ENCODE measurements around the gene CCDC9B. TPM values are rescaled to one million over a fixed set of nuclear protein-coding genes. Genes with fewer than 3 reads are reported as not detected.

Gene CCDC9B
- total and polyA plus RNA-seq, 5 donors, result 71.9 to 144 (median 130) TPM

- Histone ChIP-seq H3K4me1 (ENCODE audit: control insufficient read depth, insufficient read depth, low read length) (peaks cover 12% of the 10 kb centered on the region), H3K9me3 (ENCODE audit: control insufficient read depth, low read length) (no peaks in the 10 kb centered on the region), H3K4me3 (ENCODE audit: low read length) (no peak overlapping the region), H3K27me3 (ENCODE audit: control insufficient read depth, insufficient read depth) (no peaks in the 10 kb centered on the region), H3K27ac (ENCODE audit: low read length) (peak overlapping the region; percentile 38)
- intact Hi-C loops (cut with DNase I), result loop anchor here in 1 of 4 donors (5.0 kb wide), 1 partner anchor 79 kb away; no protein-coding TSS in a partner anchor
- ATAC-seq (peak in 1 of 2 donors; percentile 54), DNase-seq (peak; percentile 62 to 68 (median 66))
- WGBS, result 56% methylated on average over 10 of the region's 10 CpGs
Observed at GRCh38 chr15:40343512-40343911, 2.8 kb upstream of the CCDC9B start.

- peak overlapping the region; percentile 38 for H3K27ac ChIP-seq (ENCODE audit: low read length)
Observed at GRCh38 chr15:40342416-40343320, 1.9 kb upstream of the CCDC9B start.

GRCh38 chr15:40340038-40340739, 550 bp downstream of the CCDC9B start:
- H3K9me3 ChIP-seq (ENCODE audit: control insufficient read depth, low read length), result no peaks in the 10 kb centered on the region
- peak; percentile 85 to 95 (median 95) for DNase-seq
- peak overlapping the region; percentile 92 for H3K27ac ChIP-seq (ENCODE audit: low read length)
- peak; percentile 59 to 65 for ATAC-seq
- H3K4me3 ChIP-seq (ENCODE audit: low read length), result peak overlapping the region; percentile 35
- 15% methylated on average over 14 of the region's 14 CpGs for WGBS
- H3K4me1 ChIP-seq (ENCODE audit: control insufficient read depth, insufficient read depth, low read length), result peaks cover 19% of the 10 kb centered on the region
- no peaks in the 10 kb centered on the region for H3K27me3 ChIP-seq (ENCODE audit: control insufficient read depth, insufficient read depth)
- intact Hi-C loops (cut with DNase I), result loop anchor here in 1 of 4 donors (5.0 kb wide), 1 partner anchor 82 kb away; no protein-coding TSS in a partner anchor

More at GRCh38 chr15:40342416-40343320, 1.9 kb upstream of the CCDC9B start:
- DNase-seq (no peak), ATAC-seq (no peak)
- WGBS, result 72% methylated on average over 7 of the region's 7 CpGs
- H3K27me3 ChIP-seq (ENCODE audit: control insufficient read depth, insufficient read depth), result no peaks in the 10 kb centered on the region
- intact Hi-C loops (cut with DNase I), result loop anchor here in 1 of 4 donors (5.0 kb wide), 1 partner anchor 80 kb away; no protein-coding TSS in a partner anchor
- no peaks in the 10 kb centered on the region for H3K9me3 ChIP-seq (ENCODE audit: control insufficient read depth, low read length)
- peaks cover 16% of the 10 kb centered on the region for H3K4me1 ChIP-seq (ENCODE audit: control insufficient read depth, insufficient read depth, low read length)
- no peak overlapping the region for H3K4me3 ChIP-seq (ENCODE audit: low read length)

- intact Hi-C loops (cut with DNase I), result no loop called here
- ATAC-seq (no peak), DNase-seq (peak in 2 of 3 donors; percentile 60 to 75)
- Histone ChIP-seq H3K4me1 (ENCODE audit: control insufficient read depth, insufficient read depth, low read length) (peaks cover 22% of the 10 kb centered on the region), H3K27me3 (ENCODE audit: control insufficient read depth, insufficient read depth) (no peaks in the 10 kb centered on the region), H3K4me3 (ENCODE audit: low read length) (peak overlapping the region; percentile 35), H3K27ac (ENCODE audit: low read length) (peak overlapping the region; percentile 92), H3K9me3 (ENCODE audit: control insufficient read depth, low read length) (no peaks in the 10 kb centered on the region)
- WGBS, result 61% methylated on average over 7 of the region's 7 CpGs
Observed at GRCh38 chr15:40339621-40339945, 1.2 kb downstream of the CCDC9B start.

GRCh38 chr15:40338921-40339620, 1.7 kb downstream of the CCDC9B start:
- intact Hi-C loops (cut with DNase I), result no loop called here
- Histone ChIP-seq H3K4me1 (ENCODE audit: control insufficient read depth, insufficient read depth, low read length) (peaks cover 24% of the 10 kb centered on the region), H3K4me3 (ENCODE audit: low read length) (peak overlapping the region; percentile 35), H3K9me3 (ENCODE audit: control insufficient read depth, low read length) (no peaks in the 10 kb centered on the region), H3K27ac (ENCODE audit: low read length) (peak overlapping the region; percentile 92), H3K27me3 (ENCODE audit: control insufficient read depth, insufficient read depth) (no peaks in the 10 kb centered on the region)
- DNase-seq (peak; percentile 47 to 72 (median 64)), ATAC-seq (peak; percentile 1 to 11)
- WGBS, result 59% methylated on average over 11 of the region's 11 CpGs

GRCh38 chr15:40338041-40338657, 2.6 kb downstream of the CCDC9B start:
- H3K27ac ChIP-seq (ENCODE audit: low read length), result peak overlapping the region; percentile 92
- H3K4me3 ChIP-seq (ENCODE audit: low read length), result no peak overlapping the region
- H3K9me3 ChIP-seq (ENCODE audit: control insufficient read depth, low read length), result no peaks in the 10 kb centered on the region
- ATAC-seq (peak; percentile 6 to 31), DNase-seq (peak; percentile 82 to 92 (median 91))
- WGBS, result 36% methylated on average over 11 of the region's 11 CpGs
- intact Hi-C loops (cut with DNase I), result no loop called here
- no peaks in the 10 kb centered on the region for H3K27me3 ChIP-seq (ENCODE audit: control insufficient read depth, insufficient read depth)
- peaks cover 23% of the 10 kb centered on the region for H3K4me1 ChIP-seq (ENCODE audit: control insufficient read depth, insufficient read depth, low read length)

- Histone ChIP-seq H3K27me3 (ENCODE audit: control insufficient read depth, insufficient read depth) (no peaks in the 10 kb centered on the region), H3K4me3 (ENCODE audit: low read length) (no peak overlapping the region), H3K4me1 (ENCODE audit: control insufficient read depth, insufficient read depth, low read length) (peaks cover 21% of the 10 kb centered on the region), H3K9me3 (ENCODE audit: control insufficient read depth, low read length) (no peaks in the 10 kb centered on the region), H3K27ac (ENCODE audit: low read length) (peak overlapping the region; percentile 5)
- ATAC-seq, result no peak
- WGBS, result 52% methylated on average over 19 of the region's 19 CpGs
- peak in 2 of 3 donors; percentile 68 to 76 for DNase-seq
- intact Hi-C loops (cut with DNase I), result no loop called here
Observed at GRCh38 chr15:40337597-40337996, 3.1 kb downstream of the CCDC9B start.

GRCh38 chr15:40336744-40337122, 4.0 kb downstream of the CCDC9B start:
- DNase-seq (peak in 1 of 3 donors; percentile 61), ATAC-seq (no peak)
- peaks cover 21% of the 10 kb centered on the region for H3K4me1 ChIP-seq (ENCODE audit: control insufficient read depth, insufficient read depth, low read length)
- peak overlapping the region; percentile 11 for H3K27ac ChIP-seq (ENCODE audit: low read length)
- H3K4me3 ChIP-seq (ENCODE audit: low read length), result no peak overlapping the region
- WGBS, result 57% methylated on average over 5 of the region's 5 CpGs
- H3K27me3 ChIP-seq (ENCODE audit: control insufficient read depth, insufficient read depth), result no peaks in the 10 kb centered on the region
- no peaks in the 10 kb centered on the region for H3K9me3 ChIP-seq (ENCODE audit: control insufficient read depth, low read length)
- intact Hi-C loops (cut with DNase I), result no loop called here

GRCh38 chr15:40335938-40336743, 4.6 kb downstream of the CCDC9B start:
- 80% methylated on average over 13 of the region's 13 CpGs for WGBS
- intact Hi-C loops (cut with DNase I), result no loop called here
- Histone ChIP-seq H3K9me3 (ENCODE audit: control insufficient read depth, low read length) (no peaks in the 10 kb centered on the region), H3K27me3 (ENCODE audit: control insufficient read depth, insufficient read depth) (no peaks in the 10 kb centered on the region), H3K4me3 (ENCODE audit: low read length) (no peak overlapping the region), H3K27ac (ENCODE audit: low read length) (peak overlapping the region; percentile 11), H3K4me1 (ENCODE audit: control insufficient read depth, insufficient read depth, low read length) (peaks cover 21% of the 10 kb centered on the region)
- ATAC-seq, result no peak
- peak in 1 of 3 donors; percentile 48 for DNase-seq
